ENCODE results near the gene NOM1. TPM values are rescaled to one million over a fixed set of nuclear protein-coding genes. Genes with fewer than 3 reads are reported as not detected.
A peak's percentile ranks its signal among the peaks of the same experiment; 100 is the strongest.

NOM1 gene
- total RNA-seq, 1 experiment from 2014 or later: 31.7 TPM

GRCh38 chr7:156968183-156968582 lies 18.7 kb downstream of the NOM1 start:
- Histone ChIP-seq H3K23ac (ENCODE audit: insufficient read length, low read depth, low read length) (no peak overlapping the region), H4K8ac (replicated peaks; ENCODE audit: insufficient read length, low read depth, low read length) (no peak overlapping the region), H3K23me2 (ENCODE audit: insufficient read length, low read depth, low read length, poor library complexity, severe bottlenecking) (no peaks in the 10 kb centered on the region), H3K4ac (ENCODE audit: low read depth, low read length) (no peak overlapping the region), H2BK120ac (ENCODE audit: low read depth, low read length, poor library complexity, severe bottlenecking) (no peak overlapping the region), H3K79me2 (ENCODE audit: insufficient read depth, low read length) (no peaks in the 10 kb centered on the region; the same call in 1 of the 2 replicates), H3K9me3 (ENCODE audit: control insufficient read depth, low read depth, low read length) (no peaks in the 10 kb centered on the region), H2BK20ac (ENCODE audit: low read depth, low read length, poor library complexity, severe bottlenecking) (no peak overlapping the region), H3K56ac (ENCODE audit: insufficient read length, low read depth, low read length) (no peak overlapping the region), H3K14ac (ENCODE audit: insufficient read depth, low read length) (no peak overlapping the region), H2BK15ac (ENCODE audit: low read depth, low read length) (no peak overlapping the region), H3T11ph (ENCODE audit: low read length) (no peak overlapping the region), H2AFZ (ENCODE audit: low read length) (no peak overlapping the region), H3K4me2 (ENCODE audit: insufficient read depth, insufficient read length, low read length) (no peak overlapping the region), H3K79me1 (ENCODE audit: insufficient read depth, low read depth, low read length, poor library complexity, severe bottlenecking) (no peaks in the 10 kb centered on the region), H2AK5ac (ENCODE audit: insufficient read length, low read length) (no peak overlapping the region), H3K27me3 (ENCODE audit: insufficient read depth, low read length) (no peaks in the 10 kb centered on the region), H2BK12ac (ENCODE audit: insufficient read length, low read depth, low read length) (no peak overlapping the region), H3K18ac (ENCODE audit: insufficient read length, low read depth, low read length) (no peak overlapping the region), H2BK5ac (ENCODE audit: insufficient read length, low read length) (peak overlapping the region; percentile 26), H3K4me1 (ENCODE audit: insufficient read depth, low read length) (no peaks in the 10 kb centered on the region), H4K91ac (ENCODE audit: insufficient read length, low read depth, low read length) (no peak overlapping the region), H3K27ac (ENCODE audit: insufficient read length, low read depth, low read length) (no peak overlapping the region), H4K5ac (ENCODE audit: insufficient read length, low read depth, low read length) (no peak overlapping the region), H3K9ac (ENCODE audit: extremely low read depth, insufficient read length, low read length) (no peak overlapping the region), H4K20me1 (ENCODE audit: control insufficient read depth, insufficient read depth, insufficient read length) (no peaks in the 10 kb centered on the region)
- Mint-ChIP-seq H3K4me3 (no peak overlapping the region), H3K4me1 (no peaks in the 10 kb centered on the region), H3K27me3 (ENCODE audit: low read depth) (no peaks in the 10 kb centered on the region), H3K36me3 (ENCODE audit: insufficient read depth in 1 of 3, low read depth in 3 of 3) (peaks cover 33 to 82% (median 78%) of the 10 kb centered on the region in 3 experiments; a peak in 6 of 7 replicates), H3K9me3 (no peaks in the 10 kb centered on the region), H3K27ac (no peak overlapping the region; a peak in 1 of 7 replicates)
- DNase-seq: no peak
- TF ChIP-seq CTCF (conservative IDR thresholded peaks at IDR 0.05): no peak
- WGBS (ENCODE audit: extremely low coverage, insufficient read length, low lambda C conversion rate): no CpG with 5 or more reads among the region's 27 CpGs

Data from H9 (cell line).